ENCODE measurements around the gene ZCCHC2.

The ZCCHC2 gene

DNA sequence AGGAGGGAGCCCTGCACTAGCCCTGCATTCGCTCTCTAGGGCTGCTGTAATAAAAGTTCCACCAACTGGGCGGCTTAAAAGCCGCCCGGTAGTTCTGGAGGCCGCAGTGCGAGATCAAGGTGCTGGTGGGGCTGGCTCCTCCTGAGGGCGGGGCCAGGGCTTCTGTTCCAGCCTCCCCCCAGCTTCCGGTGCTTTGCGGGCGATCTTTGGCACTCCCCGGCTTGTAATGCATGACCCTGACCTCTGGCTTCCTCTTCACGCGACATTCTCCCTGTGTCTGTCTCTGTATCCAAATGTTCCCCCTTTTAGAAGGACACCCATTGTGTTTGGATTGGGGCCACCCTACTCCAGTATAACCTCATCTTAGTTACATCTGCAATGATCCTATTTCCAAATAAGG lies 84.5 kb downstream of the ZCCHC2 start:
- no peak for DNase-seq (ENCODE audit: low spot score)
- FAIRE-seq: no peak

DNA sequence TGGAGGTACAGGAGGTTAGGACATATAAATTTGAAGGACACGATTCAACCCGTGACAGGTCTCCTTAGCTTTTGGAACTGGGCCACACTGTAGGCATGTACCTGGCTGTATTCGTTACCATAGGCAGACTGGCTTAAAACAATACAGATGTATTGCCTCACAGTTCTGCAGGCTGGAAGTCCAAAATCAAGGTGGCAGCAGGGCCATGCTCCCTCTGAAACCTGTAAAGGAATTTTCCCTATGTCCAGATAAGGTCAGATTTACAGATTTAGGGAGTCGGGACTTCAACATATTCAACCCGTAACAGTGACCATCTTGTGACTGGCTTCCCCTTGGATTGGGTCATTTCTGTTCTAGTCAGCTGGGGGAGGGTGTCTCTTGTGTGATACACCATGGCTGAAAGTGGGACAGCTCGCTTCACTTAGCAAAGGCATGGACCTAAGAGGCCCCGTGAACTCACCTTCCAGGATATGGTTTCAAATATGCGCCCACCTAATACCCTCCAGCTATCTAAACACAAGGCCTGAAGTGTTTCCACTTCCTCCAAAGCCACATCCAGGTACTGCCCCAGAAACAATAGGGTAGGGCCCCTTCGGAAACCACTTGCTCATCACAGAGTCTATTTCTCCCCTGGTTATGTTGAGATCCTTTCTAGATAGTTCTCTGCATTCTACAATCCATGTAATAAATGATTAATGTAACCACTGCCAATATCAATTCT lies 85.0 kb downstream of the ZCCHC2 start:
- DNase-seq (ENCODE audit: low spot score): no peak
- FAIRE-seq: no peak

DNA sequence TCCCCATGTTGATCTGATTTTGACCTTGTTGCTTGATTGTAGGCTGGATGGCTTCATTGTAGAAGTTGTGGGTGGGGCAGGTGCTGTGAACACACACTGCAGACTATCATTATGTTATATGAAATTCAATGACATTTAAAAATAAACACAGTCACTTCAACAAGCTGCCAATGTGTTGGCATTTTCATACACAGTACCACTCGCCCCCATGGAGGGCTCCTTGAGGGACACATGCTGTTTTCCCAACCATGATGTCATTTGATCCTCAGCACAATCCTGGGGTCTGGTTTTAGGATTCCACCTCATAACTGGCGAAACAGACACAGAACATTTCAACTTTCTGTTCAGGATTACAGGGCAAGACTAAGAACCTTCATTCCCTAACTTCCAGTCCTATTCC lies 86.9 kb downstream of the ZCCHC2 start:
- no peak for FAIRE-seq
- no peak for DNase-seq (ENCODE audit: low spot score)

DNA sequence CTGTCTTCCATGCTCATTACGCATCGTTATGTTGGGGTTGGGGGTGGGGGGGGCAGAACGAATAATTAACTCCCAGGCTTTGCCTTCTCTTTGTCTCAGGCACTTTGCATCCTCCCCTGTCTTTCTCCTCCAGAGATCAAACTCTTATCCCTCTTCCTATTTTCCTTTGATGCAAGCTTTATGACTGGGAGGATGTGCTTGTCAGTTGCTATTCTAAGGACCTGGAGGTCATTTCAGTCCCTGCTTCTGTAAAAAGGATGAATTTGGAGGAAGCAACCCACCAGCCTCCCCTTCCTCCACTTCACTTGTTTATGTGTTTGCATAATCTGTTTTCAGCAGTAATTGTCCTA lies 87.5 kb downstream of the ZCCHC2 start:
- no peak for DNase-seq (ENCODE audit: low spot score)
- no peak for FAIRE-seq

DNA sequence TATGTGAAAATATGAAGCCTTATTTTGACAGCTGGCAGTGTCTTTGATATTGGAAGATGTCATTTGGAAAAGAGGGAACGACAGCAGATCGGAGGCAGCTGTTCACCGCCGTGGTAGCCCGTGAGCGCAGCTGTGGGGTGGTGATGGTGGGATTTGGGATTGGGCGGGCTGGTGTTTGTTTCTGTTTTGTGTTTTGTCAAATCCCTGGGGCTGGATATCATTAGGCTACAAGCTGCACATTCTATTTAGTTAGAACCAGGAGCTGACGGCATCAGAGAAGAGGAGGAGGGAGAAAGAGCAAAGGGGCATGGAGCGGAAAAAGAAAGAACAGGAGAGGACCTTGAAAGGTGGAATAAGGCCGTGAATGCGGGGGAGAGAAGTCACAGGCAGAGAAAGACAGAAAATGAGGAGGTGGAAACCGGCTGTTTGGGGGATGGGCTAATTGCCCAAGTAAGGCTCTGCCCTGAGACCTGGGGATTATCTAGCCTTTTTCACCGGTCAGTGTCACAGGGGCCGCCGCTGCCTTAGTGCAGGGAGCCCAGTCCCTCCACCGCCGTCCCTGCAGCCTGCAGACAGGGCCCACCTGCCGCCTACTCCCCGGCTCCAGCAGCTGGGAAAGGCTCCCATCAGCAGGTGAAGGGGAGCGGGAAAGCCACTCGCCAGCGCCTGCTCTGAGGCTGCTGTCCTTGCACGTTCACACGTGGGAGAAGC lies 88.0 kb downstream of the ZCCHC2 start:
- DNase-seq (ENCODE audit: low spot score): no peak
- FAIRE-seq: no peak

DNA sequence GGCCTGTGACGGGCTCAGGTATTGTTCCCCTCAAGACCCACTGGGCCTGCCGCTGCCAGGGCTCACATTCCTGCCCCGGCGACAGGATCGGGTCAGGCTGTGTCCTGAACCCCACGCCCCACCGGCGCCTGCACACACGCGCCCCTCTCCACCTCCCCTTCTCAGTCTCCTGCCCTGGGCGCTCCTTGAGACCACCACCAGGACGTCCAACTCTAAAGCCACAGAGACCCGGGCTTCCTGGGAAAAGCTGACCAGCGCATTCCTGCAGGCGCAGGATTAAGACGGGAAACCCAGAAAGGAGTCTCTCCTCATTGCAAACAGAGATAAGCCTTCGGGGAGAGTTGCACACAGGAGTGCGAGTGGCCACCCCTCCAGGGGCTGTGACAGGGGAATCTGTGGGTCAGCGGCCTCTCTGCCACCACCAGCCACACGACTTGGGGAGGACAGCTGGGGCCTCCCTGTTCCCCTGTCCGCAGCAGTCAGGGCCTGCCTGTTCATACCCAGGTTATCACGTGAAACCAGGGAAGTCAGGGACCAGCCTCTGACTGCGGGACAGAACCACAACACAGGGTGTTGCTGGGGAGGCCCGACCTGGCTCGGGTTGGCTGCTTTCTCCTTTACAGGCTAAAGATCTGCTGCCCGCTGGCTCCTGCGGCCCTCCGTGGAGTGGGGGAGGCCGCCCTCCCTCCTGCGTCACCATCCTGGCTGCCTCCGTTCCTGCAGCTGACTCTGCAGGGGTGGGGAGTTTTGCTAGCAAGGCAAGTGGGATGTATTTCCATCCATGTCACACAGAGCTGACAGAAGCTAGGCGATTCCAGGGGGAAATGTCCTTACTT lies 88.8 kb downstream of the ZCCHC2 start:
- no peak for FAIRE-seq
- no peak for DNase-seq (ENCODE audit: low spot score)

DNA sequence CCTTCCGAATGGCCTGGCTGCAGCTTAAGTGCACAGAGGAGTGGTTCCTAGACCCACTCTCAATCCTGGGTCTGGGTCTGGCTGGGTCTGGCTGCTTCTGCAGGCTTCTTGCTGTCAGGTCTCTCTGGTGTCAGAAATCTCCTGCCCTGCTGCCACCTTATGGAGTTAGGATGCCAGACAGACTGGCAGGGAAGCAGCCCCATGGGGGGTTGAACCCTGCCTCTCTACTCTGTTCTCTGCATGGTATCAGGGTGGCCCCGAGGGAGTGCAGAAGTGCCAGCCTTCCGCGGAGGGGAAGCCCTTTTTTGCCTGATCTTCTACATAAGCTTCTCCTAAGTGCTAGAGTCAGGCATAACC lies 89.4 kb downstream of the ZCCHC2 start:
- no peak for FAIRE-seq
- no peak for DNase-seq (ENCODE audit: low spot score)

GRCh38 chr18:62612776-62613175 lies 90.0 kb downstream of the ZCCHC2 start:
- DNase-seq (ENCODE audit: low spot score) (no peak), FAIRE-seq (no peak)

DNA sequence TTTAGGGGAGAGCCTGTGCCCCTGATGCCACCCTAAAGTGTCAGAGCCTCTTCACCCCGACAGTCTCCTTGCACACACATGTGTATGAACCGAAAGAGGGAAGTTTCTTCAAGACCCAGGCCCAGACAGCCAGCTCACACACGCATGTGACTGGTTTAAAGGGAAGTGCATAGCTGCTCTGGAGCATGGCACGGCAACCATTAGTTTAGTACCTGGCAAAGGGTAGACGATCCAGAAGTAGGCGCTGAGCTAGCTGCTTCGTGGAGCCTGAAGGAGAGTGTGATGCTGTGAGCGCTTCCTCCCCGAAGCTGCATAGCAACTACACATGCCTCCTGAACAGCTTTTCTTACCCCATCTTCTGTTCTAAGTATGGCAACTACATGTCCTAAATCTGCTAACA lies 91.7 kb downstream of the ZCCHC2 start:
- DNase-seq (ENCODE audit: low spot score) (no peak), FAIRE-seq (no peak)

DNA sequence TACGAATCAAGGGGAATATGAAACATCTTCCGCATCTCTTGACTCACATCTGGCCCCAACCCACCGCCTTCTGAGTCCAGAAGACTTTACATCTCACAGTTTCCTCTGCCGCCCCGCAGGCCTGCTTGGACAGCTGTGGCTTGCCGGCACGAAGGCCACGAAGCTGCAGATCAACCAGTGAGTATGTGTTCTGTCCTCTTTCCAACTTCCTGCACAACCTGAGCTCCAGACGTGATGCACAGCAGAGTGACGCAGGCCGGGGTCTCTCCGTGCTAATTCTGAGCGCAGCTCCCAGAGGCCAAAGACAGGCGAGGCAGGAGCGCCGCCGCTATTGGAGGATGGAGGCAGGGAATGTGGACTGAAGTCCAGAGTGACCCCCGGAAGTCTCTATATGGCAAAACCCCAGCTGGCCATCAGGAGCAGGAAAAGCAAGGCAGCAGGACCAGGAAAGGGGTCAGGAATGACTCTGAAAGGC lies 93.5 kb downstream of the ZCCHC2 start:
- DNase-seq (ENCODE audit: low spot score) (no peak), FAIRE-seq (no peak)

DNA sequence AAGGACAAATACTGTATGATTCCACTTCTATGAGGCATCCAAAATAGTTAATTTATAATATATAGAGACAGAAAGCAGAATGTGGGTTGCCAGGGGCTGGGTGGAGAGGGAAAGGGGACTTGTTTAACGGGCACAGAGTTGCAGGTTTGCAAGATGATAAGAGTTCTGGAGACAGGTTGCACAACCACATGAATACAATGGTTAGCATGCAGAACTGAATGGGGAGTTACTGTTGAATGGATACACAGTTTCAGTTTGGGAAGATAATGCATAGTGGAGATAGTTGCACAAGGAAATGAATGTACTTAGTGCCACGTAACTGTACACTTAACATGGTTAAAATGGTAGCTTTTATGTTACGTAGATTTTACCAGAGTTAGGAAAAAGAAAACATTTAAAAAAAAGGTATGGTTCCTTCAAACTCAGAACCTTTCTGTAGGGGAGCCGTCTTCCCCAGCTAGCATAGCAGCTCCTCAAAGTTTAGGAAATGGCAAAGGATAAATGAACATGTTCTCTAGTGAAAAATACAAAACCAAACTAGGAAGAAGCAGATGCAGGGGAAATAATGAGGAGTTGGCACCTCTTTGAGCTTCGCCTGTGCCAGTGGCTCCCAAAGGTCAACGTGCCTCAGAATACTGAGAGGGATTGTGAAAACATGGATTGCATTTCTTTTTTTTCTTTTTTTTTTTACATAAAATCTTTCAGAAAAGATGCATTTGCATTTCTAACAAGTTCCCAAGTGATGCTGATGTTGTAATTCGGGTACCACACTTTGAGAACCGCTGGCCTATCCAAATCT lies 95.2 kb downstream of the ZCCHC2 start:
- no peak for FAIRE-seq
- DNase-seq (ENCODE audit: low spot score): no peak

GRCh38 chr18:62618735-62619134 lies 95.9 kb downstream of the ZCCHC2 start:
- FAIRE-seq (no peak), DNase-seq (ENCODE audit: low spot score) (no peak)

DNA sequence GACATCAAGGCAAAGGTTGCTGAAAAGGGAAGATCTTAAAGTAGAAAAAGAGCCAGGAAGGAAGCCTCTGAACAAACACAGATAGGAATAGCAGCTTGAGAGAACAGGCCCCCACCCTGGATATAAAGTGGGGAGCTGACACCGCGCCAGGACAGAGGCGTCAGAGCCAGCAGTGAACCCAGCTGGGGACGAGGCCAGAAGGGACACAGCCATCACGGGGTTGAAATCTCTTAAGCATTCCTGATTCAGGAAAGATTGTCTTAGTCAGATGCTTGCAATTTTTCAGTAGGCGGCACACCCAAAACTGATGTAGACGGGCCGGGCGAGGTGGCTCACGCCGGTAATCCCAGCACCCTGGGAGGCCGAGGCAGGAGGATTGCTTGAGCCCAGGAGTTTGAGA lies 98.7 kb downstream of the ZCCHC2 start:
- FAIRE-seq (no peak), DNase-seq (ENCODE audit: low spot score) (no peak)

GRCh38 chr18:62625019-62625418 lies 102.2 kb downstream of the ZCCHC2 start:
- no peak for FAIRE-seq
- no peak for DNase-seq (ENCODE audit: low spot score)

Data from RCC 7860 (cell line).